Gastrocnemius medialis (tissue), 4 donors: ENCODE data around the gene KLB. TPM values are rescaled to one million over a fixed set of nuclear protein-coding genes. Genes with fewer than 3 reads are reported as not detected.
"Not testable (repeated sequence)": the region's sequence is repeated elsewhere in the genome, so short reads cannot be mapped to it uniquely, and the experiment has no call there.

Experiments
- ATAC-seq, 2 donors: fragments of 150-250 bp; one replicate each; pipeline ENCODE4 v1.9.1; 2016
- DNase-seq, 2 donors: peaks; one replicate each; pipeline ENCODE4 v3.0.0-alpha.2; 2019
- H3K27ac ChIP-seq, 4 donors: fragments of 200-600 bp; sonication (generic); 1 replicate in 1 of 4; 2 replicates in 3 of 4; pipeline ENCODE4 v1.5.1; 2016 to 2018; ENCODE audit warnings: mild to moderate bottlenecking in 2 of 4, moderate library complexity in 1 of 4
- H3K27me3 ChIP-seq, 3 donors: fragments of 200-600 bp; sonication (generic) in 2 of 3; 1 replicate in 1 of 3; 2 replicates in 2 of 3; pipeline versions ENCODE4 v1.5.1 to v1.6.0; 2016 to 2019; ENCODE audit warnings: mild to moderate bottlenecking in 1 of 3, moderate library complexity in 1 of 3
- H3K36me3 ChIP-seq, 2 donors: fragments of 200-600 bp; sonication (generic) in 1 of 2; one replicate each; pipeline ENCODE4 v1.5.1; 2017 to 2018
- H3K4me1 ChIP-seq, 2 donors: fragments of 200-600 bp; sonication (generic) in 1 of 2; one replicate each; pipeline ENCODE4 v1.5.1; 2016 to 2017; ENCODE audit warnings: mild to moderate bottlenecking in 2 of 2
- H3K4me3 ChIP-seq, 4 donors: fragments of 200-600 bp; sonication (generic) in 3 of 4; 1 replicate in 1 of 4; 2 replicates in 3 of 4; pipeline ENCODE4 v1.5.1; 2016 to 2019; ENCODE audit warnings: mild to moderate bottlenecking in 2 of 4
- H3K9me3 ChIP-seq, 3 donors: fragments of 200-600 bp; sonication (generic) in 2 of 3; 1 replicate in 1 of 3; 2 replicates in 2 of 3; pipeline ENCODE4 v1.5.1; 2016 to 2019
- CTCF ChIP-seq, 5 experiments: fragments of 450-650 bp in 3 of 5; fragments of 200-600 bp in 2 of 5; sonication (generic) in 2 of 5; IDR thresholded peaks in 4 of 5; conservative IDR thresholded peaks in 1 of 5; 1 replicate in 4 of 5; 2 replicates in 1 of 5; pipeline ENCODE4 v1.5.1; 2016 to 2019; ENCODE audit warnings: antibody characterized with exemption in 5 of 5, mild to moderate bottlenecking in 3 of 5, moderate library complexity in 3 of 5
- POLR2A ChIP-seq, 2 donors: fragments of 450-650 bp; IDR thresholded peaks; one replicate each; pipeline ENCODE4 v1.6.1; 2017; ENCODE audit warnings: antibody characterized with exemption in 2 of 2, mild to moderate bottlenecking in 2 of 2, moderate library complexity in 2 of 2
- in situ Hi-C, 4 donors: fragments of 200-750 bp; cut with MboI; loops; one replicate each; pipeline versions ENCODE4 v1.15.0 to v1.8.0; 2017; ENCODE audit warnings: low sequenced_read_pairs in 4 of 4
- intact Hi-C: fragments of 100-400 bp; cut with DNase I; formaldehyde crosslinking; loops from one replicate; pipeline ENCODE4 v1.15.1; 2023; ENCODE audit warnings: low total_unique reads
- total RNA-seq, 4 donors: library from RNA; depleted of rRNA; stranded (reverse); fragments of >200 nt; gene quantifications; one replicate each; pipeline versions ENCODE4 v1.1.0 to v1.2.3, GENCODE V29; 2016

The KLB gene
- total RNA-seq, 4 donors from 2014 or later, result 0.13 TPM; not detected in 3

- intact Hi-C loops (loop anchor here (5.0 to 10.0 kb wide), 3 partner anchors 92 to 269 kb away; partner anchors contain the start of genes LIAS, RPL9, SMIM14 and UGDH), in situ Hi-C loops (no loop called here)
- H3K36me3 ChIP-seq, result no peaks in the 10 kb centered on the region
- TF ChIP-seq POLR2A (IDR thresholded peaks at IDR 0.05) (no peak), CTCF (IDR thresholded peaks at IDR 0.05 in 4 of 5, conservative IDR thresholded peaks at IDR 0.05 in 1 of 5) (no peak)
- DNase-seq, result no peak
- peak overlapping the region; percentile 87 to 97 (median 92) for H3K4me3 ChIP-seq
- H3K9me3 ChIP-seq, result no peaks in the 10 kb centered on the region
- no peaks in the 10 kb centered on the region for H3K27me3 ChIP-seq
- peaks cover 10 to 16% of the 10 kb centered on the region in 2 donors for H3K4me1 ChIP-seq
- ATAC-seq, result no peak
- peak overlapping the region; percentile 73 to 79 (median 78) for H3K27ac ChIP-seq
These were observed 41.4 kb upstream of the KLB start for GRCh38 chr4:39365360-39365759.

GRCh38 chr4:39365830-39366771 is 40.6 kb upstream of the KLB start, which contains the start of gene RFC1:
Gene RFC1, minus strand, starts transcription at chr4:39366362. Its CDS starts 121 bp downstream, at chr4:39366241.
- intact Hi-C loops, result loop anchor here (5.0 to 10.0 kb wide), 3 partner anchors 91 to 269 kb away; partner anchors contain the start of genes LIAS, RPL9, SMIM14 and UGDH
- no peaks in the 10 kb centered on the region for H3K9me3 ChIP-seq
- TF ChIP-seq POLR2A (IDR thresholded peaks at IDR 0.05), result peak in 1 of 2 donors; percentile 13
- no peak for TF ChIP-seq CTCF (IDR thresholded peaks at IDR 0.05 in 4 of 5, conservative IDR thresholded peaks at IDR 0.05 in 1 of 5)
- H3K4me1 ChIP-seq, result peaks cover 10 to 16% of the 10 kb centered on the region in 2 donors
- no peaks in the 10 kb centered on the region for H3K36me3 ChIP-seq
- in situ Hi-C loops, result no loop called here
- peak within 1 kb of the TSS; percentile 87 to 97 (median 92) for H3K4me3 ChIP-seq
- no peaks in the 10 kb centered on the region for H3K27me3 ChIP-seq
- peak within 1 kb of the TSS; percentile 73 to 79 (median 78) for H3K27ac ChIP-seq
- DNase-seq (peak; percentile 72 to 84), ATAC-seq (peak; percentile 91 to 97)

GRCh38 chr4:39367166-39367565 is 39.6 kb upstream of the KLB start:
- intact Hi-C loops (loop anchor here (5.0 to 10.0 kb wide), 3 partner anchors 90 to 268 kb away; partner anchors contain the start of genes LIAS, RPL9, SMIM14 and UGDH), in situ Hi-C loops (no loop called here)
- no peak for TF ChIP-seq CTCF (IDR thresholded peaks at IDR 0.05 in 4 of 5, conservative IDR thresholded peaks at IDR 0.05 in 1 of 5)
- TF ChIP-seq POLR2A (IDR thresholded peaks at IDR 0.05), result no peak
- ATAC-seq, result no peak
- H3K27me3 ChIP-seq, result no peaks in the 10 kb centered on the region
- H3K9me3 ChIP-seq, result no peaks in the 10 kb centered on the region
- H3K4me3 ChIP-seq, result no peak overlapping the region
- no peak overlapping the region for H3K27ac ChIP-seq
- no peak for DNase-seq
- no peaks in the 10 kb centered on the region for H3K36me3 ChIP-seq
- H3K4me1 ChIP-seq, result peaks cover 10 to 16% of the 10 kb centered on the region in 2 donors

- no peak overlapping the region for H3K27ac ChIP-seq
- TF ChIP-seq CTCF (IDR thresholded peaks at IDR 0.05 in 4 of 5, conservative IDR thresholded peaks at IDR 0.05 in 1 of 5), result no peak
- no peak for TF ChIP-seq POLR2A (IDR thresholded peaks at IDR 0.05)
- peaks cover 10 to 15% of the 10 kb centered on the region in 2 donors for H3K4me1 ChIP-seq
- in situ Hi-C loops, result no loop called here
- no peak overlapping the region for H3K4me3 ChIP-seq
- intact Hi-C loops, result loop anchor here (5.0 to 10.0 kb wide), 3 partner anchors 88 to 266 kb away; partner anchors contain the start of genes LIAS, RPL9, SMIM14 and UGDH
- no peaks in the 10 kb centered on the region for H3K9me3 ChIP-seq
- no peaks in the 10 kb centered on the region for H3K27me3 ChIP-seq
- ATAC-seq (no peak), DNase-seq (no peak)
- H3K36me3 ChIP-seq, result no peaks in the 10 kb centered on the region
These were observed 37.4 kb upstream of the KLB start for GRCh38 chr4:39369301-39369700.

- in situ Hi-C loops, H3K4me1 ChIP-seq, ATAC-seq, H3K27me3 ChIP-seq, DNase-seq, H3K4me3 ChIP-seq, H3K27ac ChIP-seq, H3K36me3 ChIP-seq, H3K9me3 ChIP-seq, intact Hi-C loops: not testable (repeated sequence)
These were observed 35.5 kb upstream of the KLB start for GRCh38 chr4:39371209-39371608.
